Vagina (tissue), 2 donors: ENCODE results near the gene SLC48A1. TPM values are rescaled to one million over a fixed set of nuclear protein-coding genes. Genes with fewer than 3 reads are reported as not detected.
A peak's percentile ranks its signal among the peaks of the same experiment; 100 is the strongest.

ENCODE experiments used
- DNase-seq, 2 donors: peaks; one replicate each; pipeline ENCODE4 v3.0.0-alpha.2; 2017; ENCODE audit errors: extremely low spot score in 2 of 2
- H3K27ac ChIP-seq: fragments of 200-600 bp; sonication (generic); one replicate; pipeline ENCODE4 v1.5.1; 2019
- H3K27me3 ChIP-seq: fragments of 200-600 bp; sonication (generic); one replicate; pipeline ENCODE4 v1.5.1; 2019
- H3K36me3 ChIP-seq, 2 donors: fragments of 200-600 bp; sonication (generic); one replicate each; pipeline ENCODE4 v1.5.1; 2017 to 2019
- H3K4me1 ChIP-seq: fragments of 200-600 bp; sonication (generic); one replicate; pipeline ENCODE4 v1.5.1; 2019
- H3K4me3 ChIP-seq, 2 donors: fragments of 200-600 bp; sonication (generic); 1 replicate in 1 of 2; 2 replicates in 1 of 2; pipeline ENCODE4 v1.5.1; 2016 to 2019
- H3K9me3 ChIP-seq: fragments of 200-600 bp; sonication (generic); one replicate; pipeline ENCODE4 v1.5.1; 2019
- POLR2A ChIP-seq, 2 donors: fragments of 450-650 bp; IDR thresholded peaks; one replicate each; pipeline ENCODE4 v1.6.1; 2017; ENCODE audit warnings: antibody characterized with exemption in 2 of 2, mild to moderate bottlenecking in 2 of 2, moderate library complexity in 2 of 2
- POLR2AphosphoS5 ChIP-seq, 2 donors: sonication (generic); formaldehyde crosslinking; IDR thresholded peaks; one replicate each; pipeline ENCODE4 v1.9.0; 2017; ENCODE audit warnings: antibody characterized with exemption in 2 of 2, mild to moderate bottlenecking in 2 of 2, low read depth in 1 of 2; ENCODE audit not compliant: insufficient read depth in 1 of 2
- intact Hi-C: fragments of 100-400 bp; cut with DNase I; formaldehyde crosslinking; loops from one replicate; pipeline ENCODE4 v1.15.1; 2023
- total RNA-seq: library from RNA; depleted of rRNA; stranded (reverse); fragments of >200 nt; gene quantifications from one replicate; pipeline ENCODE4 v1.2.3, GENCODE V29; 2016
- TF ChIP-seq, protein P1 (sequence below), 3 experiments: fragments of 450-650 bp in 2 of 3; fragments of 200-600 bp in 1 of 3; sonication (generic) in 1 of 3; IDR thresholded peaks; one replicate each; pipeline ENCODE4 v1.5.1; 2017 to 2019; ENCODE audit warnings: antibody characterized with exemption in 3 of 3, mild to moderate bottlenecking in 2 of 3, moderate library complexity in 2 of 3

SLC48A1 gene
- total RNA-seq, 1 donor from 2014 or later: 20.9 TPM

DNA sequence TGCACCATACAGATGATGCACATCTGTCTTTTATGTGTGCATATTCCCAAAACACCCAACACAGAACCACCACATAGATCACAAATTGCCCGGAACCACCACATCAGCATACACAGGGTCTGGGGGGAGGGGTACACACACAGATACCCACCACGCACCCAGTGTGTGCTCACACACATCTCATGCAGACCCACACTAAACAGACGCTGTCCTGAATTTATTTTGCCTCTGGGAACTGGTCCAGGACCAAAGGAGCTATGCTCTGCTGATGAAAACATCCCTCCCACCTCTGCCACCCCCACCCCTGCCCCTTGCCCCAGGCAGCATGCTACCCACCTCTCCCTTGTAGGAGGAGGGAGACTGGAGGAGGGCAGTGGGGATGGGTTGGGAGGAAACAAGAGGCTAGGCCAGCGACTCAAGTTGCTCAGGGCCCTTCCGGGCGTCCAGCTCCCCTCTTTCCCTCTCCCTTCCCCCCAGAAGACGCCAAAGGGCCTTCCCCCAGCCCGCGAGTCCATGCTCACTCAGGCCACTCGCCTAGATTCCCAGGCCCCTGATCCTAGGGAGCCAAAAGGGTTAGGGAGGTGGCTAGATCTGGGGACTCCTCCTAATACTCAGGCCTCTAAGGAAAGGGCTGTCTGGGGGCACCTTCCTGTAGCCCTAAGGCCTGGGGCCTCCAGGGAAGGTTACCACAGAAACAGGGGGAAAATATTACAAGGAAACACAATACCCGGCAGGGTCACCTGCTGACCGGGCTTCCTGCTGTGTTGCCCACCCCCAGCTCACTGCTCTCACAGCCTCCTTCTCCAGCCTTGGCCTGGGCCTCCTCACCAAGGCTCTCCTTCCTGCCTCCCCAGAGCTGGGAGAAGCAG is 43.6 kb downstream of the SLC48A1 start:
- no peaks in the 10 kb centered on the region for H3K36me3 ChIP-seq
- peak in 1 of 2 donors; percentile 24 for TF ChIP-seq POLR2AphosphoS5 (IDR thresholded peaks at IDR 0.05; ENCODE audit: insufficient read depth in 1 of 2, low read depth in 1 of 2)
- TF ChIP-seq, protein P1, sequence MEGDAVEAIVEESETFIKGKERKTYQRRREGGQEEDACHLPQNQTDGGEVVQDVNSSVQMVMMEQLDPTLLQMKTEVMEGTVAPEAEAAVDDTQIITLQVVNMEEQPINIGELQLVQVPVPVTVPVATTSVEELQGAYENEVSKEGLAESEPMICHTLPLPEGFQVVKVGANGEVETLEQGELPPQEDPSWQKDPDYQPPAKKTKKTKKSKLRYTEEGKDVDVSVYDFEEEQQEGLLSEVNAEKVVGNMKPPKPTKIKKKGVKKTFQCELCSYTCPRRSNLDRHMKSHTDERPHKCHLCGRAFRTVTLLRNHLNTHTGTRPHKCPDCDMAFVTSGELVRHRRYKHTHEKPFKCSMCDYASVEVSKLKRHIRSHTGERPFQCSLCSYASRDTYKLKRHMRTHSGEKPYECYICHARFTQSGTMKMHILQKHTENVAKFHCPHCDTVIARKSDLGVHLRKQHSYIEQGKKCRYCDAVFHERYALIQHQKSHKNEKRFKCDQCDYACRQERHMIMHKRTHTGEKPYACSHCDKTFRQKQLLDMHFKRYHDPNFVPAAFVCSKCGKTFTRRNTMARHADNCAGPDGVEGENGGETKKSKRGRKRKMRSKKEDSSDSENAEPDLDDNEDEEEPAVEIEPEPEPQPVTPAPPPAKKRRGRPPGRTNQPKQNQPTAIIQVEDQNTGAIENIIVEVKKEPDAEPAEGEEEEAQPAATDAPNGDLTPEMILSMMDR (IDR thresholded peaks at IDR 0.05): no peak
- TF ChIP-seq POLR2A (IDR thresholded peaks at IDR 0.05): no peak
- H3K9me3 ChIP-seq: no peaks in the 10 kb centered on the region
- peaks cover 84% of the 10 kb centered on the region for H3K4me1 ChIP-seq
- H3K4me3 ChIP-seq: peak overlapping the region; percentile 79 to 96
- no peak for DNase-seq
- no peaks in the 10 kb centered on the region for H3K27me3 ChIP-seq
- intact Hi-C loops: no loop called here
- H3K27ac ChIP-seq: peak overlapping the region; percentile 99

DNA sequence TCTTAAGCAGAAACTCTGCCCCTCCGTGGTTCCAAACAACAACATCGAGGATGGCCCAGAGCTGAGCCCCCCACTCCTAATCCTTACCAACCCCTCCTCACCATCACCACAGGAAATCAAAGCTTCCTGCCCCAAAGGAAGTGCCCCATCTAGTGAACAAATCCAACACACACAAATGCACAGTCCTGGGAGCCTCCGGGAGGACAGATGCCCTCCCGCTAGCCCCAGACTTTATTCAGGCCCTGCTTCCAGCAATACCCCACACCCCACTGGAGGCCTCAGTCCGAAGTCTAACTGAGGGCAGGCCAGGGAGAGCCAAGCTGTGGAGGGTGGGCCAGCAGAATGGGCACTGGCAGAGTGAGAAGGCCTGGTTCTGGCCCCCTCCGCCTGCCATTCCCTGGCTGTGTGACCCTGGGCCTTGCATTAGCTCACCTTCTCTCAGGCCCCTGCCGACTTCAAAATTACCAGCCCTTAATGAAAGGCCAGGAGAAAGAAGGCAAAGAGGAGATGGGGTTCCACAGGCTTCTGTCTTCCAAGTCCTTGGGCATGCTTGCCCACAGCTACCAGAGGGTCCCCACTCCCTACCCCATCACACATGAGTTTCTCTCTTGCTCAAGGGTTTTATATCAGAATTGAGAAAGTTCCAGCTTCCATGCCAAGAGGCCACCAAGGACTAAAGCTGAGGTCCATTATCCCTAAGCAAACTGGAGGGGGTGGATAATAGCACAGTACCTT is 44.4 kb downstream of the SLC48A1 start:
- intact Hi-C loops: no loop called here
- H3K36me3 ChIP-seq: no peaks in the 10 kb centered on the region
- H3K9me3 ChIP-seq: no peaks in the 10 kb centered on the region
- TF ChIP-seq, protein P1 (IDR thresholded peaks at IDR 0.05): no peak
- TF ChIP-seq POLR2A (IDR thresholded peaks at IDR 0.05): no peak
- no peak for TF ChIP-seq POLR2AphosphoS5 (IDR thresholded peaks at IDR 0.05; ENCODE audit: insufficient read depth in 1 of 2, low read depth in 1 of 2)
- peaks cover 84% of the 10 kb centered on the region for H3K4me1 ChIP-seq
- H3K27ac ChIP-seq: peak overlapping the region; percentile 99
- H3K27me3 ChIP-seq: no peaks in the 10 kb centered on the region
- H3K4me3 ChIP-seq: peak overlapping the region; percentile 79 to 96
- DNase-seq: no peak

DNA sequence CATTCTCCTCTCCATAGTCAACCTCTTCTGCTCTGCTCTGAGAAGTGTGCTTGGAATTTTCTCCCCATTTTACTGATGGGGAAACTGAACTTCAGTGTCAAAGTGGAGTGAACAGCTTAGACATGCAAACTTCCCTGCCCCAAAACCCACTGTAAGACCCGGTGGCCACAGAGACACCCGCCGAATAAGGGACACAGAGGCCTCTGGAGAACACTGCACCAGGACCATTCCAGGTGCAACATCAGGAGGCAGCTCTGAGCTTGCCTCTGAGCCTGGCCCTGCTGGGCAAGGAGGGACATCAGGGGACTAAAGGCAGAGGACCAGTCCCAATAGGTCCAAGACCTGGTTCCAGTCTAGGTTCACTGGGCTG is 45.0 kb downstream of the SLC48A1 start:
- Histone ChIP-seq H3K9me3 (no peaks in the 10 kb centered on the region), H3K27me3 (no peaks in the 10 kb centered on the region), H3K27ac (peak overlapping the region; percentile 99), H3K36me3 (no peaks in the 10 kb centered on the region), H3K4me3 (peak overlapping the region; percentile 79 to 96), H3K4me1 (peaks cover 84% of the 10 kb centered on the region)
- no peak for TF ChIP-seq POLR2AphosphoS5 (IDR thresholded peaks at IDR 0.05; ENCODE audit: insufficient read depth in 1 of 2, low read depth in 1 of 2)
- no peak for DNase-seq
- intact Hi-C loops: no loop called here

DNA sequence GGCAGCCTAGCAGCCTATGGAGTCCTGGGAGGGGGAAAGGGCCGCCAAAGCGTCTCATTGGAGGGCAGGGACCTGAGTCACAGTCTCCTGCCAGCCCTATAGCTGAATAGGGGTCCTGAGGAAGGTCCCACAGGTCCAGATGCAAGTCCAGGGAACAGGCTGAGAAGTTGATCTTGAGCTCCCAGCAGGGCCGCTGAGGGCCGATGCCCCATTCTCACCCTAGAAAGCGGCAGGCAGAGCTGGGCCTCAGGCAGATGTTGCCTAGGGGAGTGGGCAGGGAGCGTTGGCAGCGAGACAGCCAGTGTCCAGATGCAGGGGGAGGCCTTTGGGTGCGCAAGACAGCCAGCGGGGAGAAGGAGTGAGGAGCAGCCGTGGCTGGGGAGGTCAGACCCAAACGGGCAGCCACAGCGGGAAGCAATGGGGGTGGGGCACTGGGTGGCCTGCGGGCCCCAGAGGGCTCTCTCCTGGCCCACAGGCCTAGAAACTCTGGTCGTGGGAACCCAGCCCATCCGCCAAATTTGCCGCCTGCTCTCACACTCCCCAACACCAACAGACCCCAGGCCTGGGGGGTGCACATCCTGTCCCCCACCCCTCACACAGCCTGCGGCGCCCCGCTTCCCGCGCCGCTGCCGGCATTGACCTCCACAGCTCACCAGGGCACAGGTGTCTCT is 45.6 kb downstream of the SLC48A1 start:
- no peak for DNase-seq
- H3K36me3 ChIP-seq: no peaks in the 10 kb centered on the region
- intact Hi-C loops: no loop called here
- H3K27ac ChIP-seq: peak overlapping the region; percentile 99
- no peaks in the 10 kb centered on the region for H3K9me3 ChIP-seq
- TF ChIP-seq, protein P1 (IDR thresholded peaks at IDR 0.05): no peak
- TF ChIP-seq POLR2AphosphoS5 (IDR thresholded peaks at IDR 0.05; ENCODE audit: insufficient read depth in 1 of 2, low read depth in 1 of 2): peak in 1 of 2 donors; percentile 48
- H3K4me1 ChIP-seq: peaks cover 84% of the 10 kb centered on the region
- H3K4me3 ChIP-seq: peak overlapping the region; percentile 79 to 96
- no peaks in the 10 kb centered on the region for H3K27me3 ChIP-seq

DNA sequence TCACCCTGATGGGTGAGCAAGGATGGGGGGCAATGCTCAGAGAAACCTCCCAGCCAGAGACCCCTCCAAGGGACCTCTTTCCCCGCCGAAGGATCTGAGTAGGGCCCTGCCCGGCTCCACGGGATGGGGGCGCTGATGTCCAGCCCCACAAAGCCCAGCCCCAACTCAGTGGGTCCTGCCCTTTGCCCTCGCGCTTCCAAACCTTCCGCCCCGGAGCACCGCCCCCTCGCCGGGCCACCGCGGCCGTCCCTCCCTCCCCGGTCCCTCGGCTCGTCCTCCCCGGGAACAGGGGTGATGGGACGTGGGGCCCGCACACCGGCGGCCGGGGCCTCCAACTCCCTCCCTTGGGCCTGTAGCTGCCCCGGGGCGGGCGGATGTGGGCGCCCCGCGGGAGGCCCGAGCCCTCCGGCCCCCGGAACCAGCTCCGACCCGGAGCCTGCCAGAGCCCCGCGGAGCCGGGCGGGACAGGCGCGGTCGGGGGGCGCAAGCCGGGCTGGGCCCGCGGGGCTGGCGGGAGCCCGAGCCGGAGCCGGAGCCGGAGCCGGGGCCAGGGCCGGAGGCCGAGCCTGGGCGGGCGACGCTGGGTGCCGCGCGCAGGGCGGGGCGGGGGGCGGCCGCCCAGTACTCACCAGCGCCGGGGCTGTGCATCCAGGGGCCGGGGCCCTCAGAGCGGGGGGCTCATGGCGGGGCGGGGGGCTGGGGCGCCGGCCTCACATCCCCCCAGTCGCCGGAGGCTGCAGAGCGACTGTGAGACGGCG is 46.3 kb downstream of the SLC48A1 start:
- intact Hi-C loops: no loop called here
- DNase-seq: no peak

More for the DNA sequence above, 46.3 kb downstream of the SLC48A1 start:
- H3K4me1 ChIP-seq: peaks cover 84% of the 10 kb centered on the region
- H3K27me3 ChIP-seq: no peaks in the 10 kb centered on the region
- TF ChIP-seq POLR2AphosphoS5 (IDR thresholded peaks at IDR 0.05; ENCODE audit: insufficient read depth in 1 of 2, low read depth in 1 of 2) (no peak), POLR2A (IDR thresholded peaks at IDR 0.05) (peak in 1 of 2 donors; percentile 14)
- TF ChIP-seq, protein P1 (IDR thresholded peaks at IDR 0.05): peak in 1 of 3 experiments; percentile 16
- no peaks in the 10 kb centered on the region for H3K9me3 ChIP-seq
- no peaks in the 10 kb centered on the region for H3K36me3 ChIP-seq
- H3K27ac ChIP-seq: peak overlapping the region; percentile 99
- peak overlapping the region; percentile 79 to 96 for H3K4me3 ChIP-seq
